HG02943 (cell line): ENCODE results near the gene SLC25A19.

Experiments
- ATAC-seq: cut with Tn5 transposase; IDR thresholded peaks from one replicate; pipeline ENCODE4 v1.9.1; 2021; ENCODE audit warnings: mild to moderate bottlenecking, low read depth, moderate library complexity; ENCODE audit not compliant: unreplicated experiment

Gene SLC25A19

DNA sequence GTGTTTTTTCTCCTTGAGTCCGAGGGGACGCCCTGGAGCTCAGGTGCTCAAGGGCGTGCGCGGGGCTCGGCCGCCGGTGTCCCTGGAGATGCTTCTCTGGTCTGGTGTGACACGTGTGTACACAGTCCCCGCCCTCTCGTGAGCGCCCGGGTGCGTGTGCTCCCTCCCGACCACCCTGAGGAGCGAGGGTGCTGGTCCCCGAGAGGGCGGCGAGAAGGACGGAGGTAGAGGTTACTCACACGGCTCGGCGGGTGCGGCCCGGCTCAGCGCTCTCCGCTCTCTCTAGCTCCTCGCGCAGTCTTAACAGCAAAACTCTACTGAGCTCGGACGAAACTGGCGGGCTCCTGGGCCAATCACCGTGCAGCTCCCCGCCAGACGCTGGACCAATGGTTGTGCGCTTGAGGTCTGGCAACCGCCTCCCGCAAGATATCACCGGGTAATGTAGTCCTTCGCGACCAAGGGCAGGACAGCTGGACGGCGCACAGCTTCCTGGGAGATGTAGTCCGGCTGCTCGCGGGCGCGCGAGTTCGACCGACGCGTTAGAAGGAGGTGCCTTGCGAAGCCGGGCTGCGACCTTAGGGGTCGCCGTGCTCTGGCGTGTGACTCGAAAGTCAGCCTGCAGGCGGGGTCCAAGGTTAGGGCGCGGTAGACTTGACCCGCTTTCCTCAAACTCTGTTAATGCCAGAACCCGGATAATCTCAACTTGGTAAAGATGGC is at the start of gene SLC25A19:
TSS of gene SLC25A19 (minus strand) at position 319 of the 717 bp plus-strand sequence. CDS start 2,669 bp downstream, outside the sequence.
- peak; percentile 93 for ATAC-seq

DNA sequence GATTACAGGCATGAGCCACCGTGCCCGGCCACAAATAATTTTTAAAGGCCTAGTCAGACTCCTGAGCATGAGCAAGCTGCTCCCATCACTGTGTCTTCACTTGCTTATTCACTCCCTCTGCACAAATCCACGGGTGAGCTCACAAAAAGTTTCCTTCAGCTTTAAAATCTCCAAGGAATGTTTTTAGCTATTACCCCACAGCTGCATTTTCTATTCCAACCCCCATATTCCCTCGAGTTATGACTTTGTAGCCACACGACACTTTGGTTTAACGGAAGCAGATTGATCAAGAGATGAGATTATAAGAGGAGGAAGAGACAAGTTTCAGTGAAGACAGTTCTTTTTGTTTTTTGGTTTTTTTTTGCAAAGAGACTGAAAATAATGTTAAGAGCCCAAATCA is 49.1 kb upstream of the SLC25A19 start:
- ATAC-seq, result no peak

DNA sequence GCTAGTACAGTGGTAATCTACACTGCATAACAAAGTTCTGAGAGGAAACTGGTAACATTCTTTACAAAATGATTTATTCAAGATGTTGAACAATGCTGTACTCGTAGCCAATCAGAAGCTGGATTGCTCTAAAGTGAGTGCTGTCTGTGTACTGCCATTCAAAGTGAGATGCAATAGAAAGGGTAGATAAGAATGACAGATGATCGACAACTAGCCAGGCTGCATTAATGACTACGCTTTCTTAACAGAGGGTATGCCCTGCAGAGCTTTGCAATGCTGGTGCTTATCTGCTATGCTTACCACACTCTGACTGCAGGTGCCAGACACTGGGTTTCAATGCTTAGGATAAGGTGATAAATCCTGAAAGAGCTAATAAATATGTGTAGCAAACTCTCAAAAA is 46.1 kb upstream of the SLC25A19 start:
- no peak for ATAC-seq

DNA sequence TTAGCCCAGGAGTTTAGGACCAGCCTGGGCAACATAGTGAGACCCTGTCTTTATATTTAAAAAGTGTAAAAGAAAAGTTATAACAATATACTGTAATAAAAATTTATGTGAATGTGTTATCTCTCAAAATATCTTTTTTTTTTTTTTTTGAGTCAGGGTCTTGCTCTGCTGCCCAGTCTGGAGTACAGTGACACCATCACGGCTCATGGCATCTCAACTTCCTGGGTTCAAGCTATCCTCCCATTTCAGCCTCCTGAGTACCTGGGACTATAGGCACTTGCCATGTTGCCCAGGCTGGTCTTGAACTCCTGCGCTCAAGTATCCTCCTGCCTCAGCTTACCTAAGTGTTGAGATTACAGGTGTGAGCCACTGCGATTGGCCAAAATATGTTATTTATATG is 45.5 kb upstream of the SLC25A19 start:
- no peak for ATAC-seq

DNA sequence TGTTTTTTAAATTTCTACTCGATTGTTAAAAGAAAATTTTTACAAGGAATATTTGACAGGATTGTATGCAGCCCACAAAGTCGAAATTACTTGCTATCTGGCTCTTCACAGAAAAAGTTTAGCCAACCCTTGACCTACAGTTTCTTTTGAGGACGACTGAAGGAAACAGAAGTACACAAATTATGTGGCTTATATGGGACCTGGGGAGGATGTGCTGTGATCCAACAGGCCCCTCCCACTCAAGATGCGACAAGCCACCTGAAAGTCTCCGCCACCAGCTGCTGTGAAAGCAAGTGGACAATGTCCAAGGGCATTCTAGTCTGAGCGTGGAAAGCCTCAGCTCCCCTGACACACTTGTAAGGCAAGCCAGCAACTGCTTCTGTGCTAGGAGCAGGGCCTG is 42.4 kb upstream of the SLC25A19 start:
- no peak for ATAC-seq

DNA sequence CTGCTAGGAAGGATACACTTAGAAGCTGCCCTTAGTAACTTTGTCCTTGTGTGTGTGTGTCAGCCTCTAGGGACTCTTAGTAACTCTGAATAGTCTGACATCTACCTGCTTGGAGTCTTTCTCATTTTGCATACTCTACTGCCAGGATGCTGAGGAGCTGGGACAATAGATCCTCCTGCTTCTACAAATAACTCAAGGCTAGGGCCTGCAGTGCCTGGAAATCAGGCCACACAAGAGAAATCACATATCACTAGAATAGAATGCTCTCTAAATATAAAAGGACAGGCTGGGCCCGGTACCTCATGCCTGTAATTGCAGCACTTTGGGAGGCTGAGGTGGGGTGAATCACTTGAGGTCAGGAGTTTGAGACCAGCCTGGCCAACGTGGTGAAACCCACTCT is 38.5 kb upstream of the SLC25A19 start:
- ATAC-seq, result no peak

DNA sequence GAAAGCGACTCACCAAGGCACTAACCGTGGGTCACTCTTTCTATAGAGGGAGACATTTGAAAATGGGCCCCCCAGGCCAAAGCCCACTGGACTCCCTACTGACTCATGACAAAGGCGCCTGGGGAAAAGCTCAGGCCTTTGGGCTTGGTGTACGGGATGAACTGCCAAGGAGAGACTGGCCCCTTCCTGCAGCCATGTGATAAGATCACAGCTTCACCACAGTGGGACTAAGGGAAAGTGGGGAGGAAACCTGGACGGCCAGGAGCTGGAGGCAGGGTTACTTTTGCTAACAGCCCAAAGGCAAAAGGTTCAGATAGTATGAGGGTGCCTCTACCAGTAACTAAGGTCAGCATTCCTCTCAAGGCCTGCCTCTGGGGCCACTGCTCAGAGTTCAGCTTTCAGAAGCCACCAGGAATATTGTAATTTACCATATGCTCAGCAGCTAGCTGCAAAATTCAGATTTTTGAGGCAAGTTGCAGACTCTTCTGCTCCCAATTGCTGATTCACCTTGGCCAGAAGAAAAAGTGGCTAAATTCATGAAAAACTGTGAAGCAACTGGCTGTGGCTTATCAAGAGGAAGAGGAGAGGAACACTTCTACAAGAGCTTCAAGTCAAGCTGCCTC is 37.1 kb upstream of the SLC25A19 start:
- no peak for ATAC-seq

DNA sequence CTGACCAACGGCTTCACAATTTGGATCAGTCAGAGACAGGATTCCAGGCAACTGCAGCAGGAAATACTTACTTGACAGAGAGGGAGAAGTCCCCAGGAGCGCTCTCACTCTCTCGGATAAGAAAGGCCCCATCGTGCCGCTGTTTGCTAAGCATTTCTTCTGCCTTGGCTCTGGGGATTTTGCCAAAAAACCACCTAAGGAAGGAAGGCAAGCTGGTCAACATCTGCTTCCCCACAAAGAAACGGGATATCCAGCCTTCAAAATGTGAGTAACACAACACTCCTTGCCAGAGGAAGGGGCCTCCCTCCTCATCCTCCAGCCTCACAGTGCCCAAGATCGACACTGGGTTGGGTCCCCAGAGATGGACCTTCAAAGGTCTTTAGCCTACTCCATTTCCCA is 36.6 kb upstream of the SLC25A19 start:
- ATAC-seq, result no peak

DNA sequence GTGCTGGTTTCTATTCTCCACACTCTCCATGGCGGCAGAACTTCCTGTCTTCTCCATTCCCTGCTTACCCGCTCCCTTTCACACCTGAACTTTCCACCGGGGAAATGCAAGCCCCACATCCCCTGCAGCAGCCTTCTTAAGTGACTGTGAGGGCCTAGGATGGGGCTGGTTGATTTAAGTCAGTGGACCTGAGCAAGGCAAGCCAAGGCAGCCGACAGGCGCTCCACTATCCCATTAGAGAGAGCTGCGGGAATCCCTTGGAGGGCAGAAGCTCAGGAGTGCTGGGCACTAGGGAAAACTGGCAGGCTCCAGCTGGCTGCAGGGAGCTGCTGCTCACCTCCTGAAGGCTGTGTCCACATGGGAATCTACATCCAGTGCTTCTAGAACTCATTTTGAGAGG is 36.1 kb upstream of the SLC25A19 start:
- no peak for ATAC-seq

DNA sequence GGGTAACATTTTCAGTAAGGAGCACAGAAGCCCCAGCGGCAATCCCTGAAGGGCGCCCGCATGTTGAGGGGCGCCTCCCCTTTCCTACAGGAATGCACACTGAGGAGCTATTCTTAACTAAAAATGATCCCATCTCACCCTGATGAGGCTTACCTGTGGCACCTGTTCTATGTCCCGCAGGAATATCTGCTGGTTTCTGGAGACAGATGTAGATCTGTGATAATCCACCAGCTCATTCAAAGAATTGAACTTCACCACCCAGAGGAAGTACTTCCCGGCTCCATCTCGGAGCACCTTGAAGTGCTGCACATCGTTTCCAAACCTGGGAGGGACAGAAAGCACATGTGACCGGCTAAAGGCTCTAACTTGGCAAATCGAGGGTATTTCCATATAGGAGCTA is 32.3 kb upstream of the SLC25A19 start:
- ATAC-seq, result no peak

DNA sequence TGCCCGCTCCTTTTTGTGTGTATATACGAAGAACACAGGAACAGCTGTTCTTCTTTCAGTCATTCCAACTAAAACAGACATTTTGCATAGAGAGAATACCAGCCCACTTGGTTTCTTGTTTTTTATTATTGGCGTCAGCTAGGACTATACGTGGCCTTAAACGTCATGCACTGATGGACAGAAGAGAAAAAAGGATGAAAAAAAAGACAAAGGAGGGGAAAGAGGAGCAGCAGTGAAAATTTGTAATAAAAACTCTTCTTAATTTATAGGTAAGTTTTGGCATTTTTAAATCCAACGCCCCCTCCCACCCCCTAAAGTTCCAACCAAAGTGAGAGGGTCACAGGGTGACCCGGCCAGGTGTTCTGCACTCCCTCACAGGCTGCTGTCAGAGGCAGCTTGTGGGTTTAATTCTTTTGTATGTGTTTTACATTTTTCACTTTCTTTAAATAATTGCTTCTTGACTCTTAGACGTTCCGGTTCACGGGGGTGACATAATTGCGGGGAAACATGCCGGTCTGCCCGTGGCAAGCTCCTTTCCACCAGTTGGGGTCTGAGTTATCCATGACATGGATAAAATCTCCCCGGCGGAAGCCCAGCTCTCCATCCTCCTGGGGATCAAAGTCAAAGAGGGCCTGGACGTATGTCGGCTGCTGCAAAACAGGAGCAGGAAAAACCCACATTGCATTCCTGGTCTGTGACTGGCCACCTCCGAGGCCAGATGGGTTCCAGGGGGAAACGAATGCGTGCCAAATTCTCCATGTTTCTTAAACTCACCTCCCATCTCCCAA is 30.9 kb upstream of the SLC25A19 start:
- no peak for ATAC-seq

DNA sequence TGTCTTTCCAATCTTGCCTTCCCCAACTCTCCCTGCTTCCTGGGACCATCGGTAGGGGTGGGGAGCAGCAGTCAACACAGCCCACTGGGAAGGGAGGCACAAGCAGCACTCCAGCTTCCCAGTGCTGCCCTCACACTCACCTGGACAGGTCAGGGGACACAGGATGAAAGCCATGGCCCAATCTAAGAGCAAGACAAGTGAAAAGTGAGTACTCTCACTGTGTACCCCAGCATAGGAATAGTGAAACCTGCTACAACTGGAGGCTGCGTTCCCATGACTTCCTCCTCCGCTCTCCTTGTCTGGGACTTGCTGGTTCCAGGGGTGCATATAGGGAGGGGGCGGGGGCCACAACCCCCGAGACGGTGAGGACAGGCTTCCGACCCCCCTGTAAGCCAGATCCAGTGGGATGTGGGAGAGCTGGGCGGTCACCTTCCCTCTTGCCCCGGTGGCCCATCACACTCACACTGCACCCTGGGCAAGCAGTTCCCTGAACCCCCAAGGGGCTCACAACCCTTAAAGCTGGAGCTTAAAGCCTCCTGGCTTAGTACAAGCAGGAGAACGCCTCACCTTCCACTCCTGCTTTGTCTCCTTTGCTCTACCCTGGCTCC is 29.5 kb upstream of the SLC25A19 start:
- ATAC-seq, result no peak

DNA sequence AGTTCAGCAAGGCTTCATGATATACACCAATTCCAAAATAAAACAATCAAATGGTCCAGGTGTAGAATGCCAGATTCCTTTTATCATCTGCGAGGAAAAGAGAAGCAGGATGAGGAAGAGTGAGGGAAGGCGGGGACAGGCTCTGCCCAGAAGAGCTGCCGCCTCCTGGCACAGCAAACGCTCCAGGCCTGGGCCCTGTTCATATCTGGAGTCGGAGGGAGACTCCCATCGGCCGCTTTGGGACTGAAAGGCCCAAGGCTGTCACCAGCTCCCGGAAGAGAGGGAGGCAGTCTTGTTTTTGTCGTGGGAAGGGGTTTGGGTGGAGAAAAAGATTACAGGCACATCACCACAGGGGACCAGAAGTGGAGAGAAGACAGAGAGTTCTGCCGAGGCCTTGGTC is 29.0 kb upstream of the SLC25A19 start:
- ATAC-seq, result no peak

DNA sequence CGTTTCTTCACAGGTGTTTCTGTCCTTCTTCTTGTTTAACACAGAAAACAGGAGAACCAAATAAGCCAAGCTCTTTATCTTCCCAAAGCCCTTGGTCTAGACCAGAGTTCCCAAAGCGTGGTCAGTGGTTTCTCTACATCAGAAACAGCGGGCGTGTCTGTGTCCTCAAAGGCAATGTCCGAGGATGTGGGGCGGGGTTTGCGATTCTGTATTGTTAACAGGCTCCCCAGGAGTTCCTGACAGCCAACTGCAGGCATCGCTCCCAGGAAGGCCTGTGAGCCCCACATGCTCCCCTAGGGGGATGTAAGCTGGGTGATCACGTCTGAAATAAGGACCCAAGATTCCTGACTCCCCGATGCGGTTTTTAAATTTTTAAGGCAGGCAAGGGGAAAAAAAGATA is 28.4 kb upstream of the SLC25A19 start:
- ATAC-seq, result no peak

DNA sequence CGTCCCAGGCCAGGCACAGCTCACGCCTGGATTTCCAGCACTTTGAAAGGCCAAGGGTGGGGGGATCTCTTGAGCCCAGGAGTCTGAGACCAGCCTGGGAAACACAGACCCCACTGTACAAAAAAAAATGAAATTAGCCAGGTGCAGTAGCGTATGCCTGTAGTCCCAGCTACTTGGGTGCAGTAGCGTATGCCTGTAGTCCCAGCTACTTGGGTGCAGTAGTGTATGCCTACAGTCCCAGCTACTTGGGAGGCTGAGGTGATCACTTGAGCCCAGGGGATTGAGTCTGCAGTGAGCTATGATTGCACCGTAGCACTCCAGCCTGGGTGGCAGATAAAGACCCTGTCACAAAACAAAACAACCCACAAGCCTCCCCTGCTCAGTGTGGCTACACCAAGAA is 27.0 kb upstream of the SLC25A19 start:
- no peak for ATAC-seq

DNA sequence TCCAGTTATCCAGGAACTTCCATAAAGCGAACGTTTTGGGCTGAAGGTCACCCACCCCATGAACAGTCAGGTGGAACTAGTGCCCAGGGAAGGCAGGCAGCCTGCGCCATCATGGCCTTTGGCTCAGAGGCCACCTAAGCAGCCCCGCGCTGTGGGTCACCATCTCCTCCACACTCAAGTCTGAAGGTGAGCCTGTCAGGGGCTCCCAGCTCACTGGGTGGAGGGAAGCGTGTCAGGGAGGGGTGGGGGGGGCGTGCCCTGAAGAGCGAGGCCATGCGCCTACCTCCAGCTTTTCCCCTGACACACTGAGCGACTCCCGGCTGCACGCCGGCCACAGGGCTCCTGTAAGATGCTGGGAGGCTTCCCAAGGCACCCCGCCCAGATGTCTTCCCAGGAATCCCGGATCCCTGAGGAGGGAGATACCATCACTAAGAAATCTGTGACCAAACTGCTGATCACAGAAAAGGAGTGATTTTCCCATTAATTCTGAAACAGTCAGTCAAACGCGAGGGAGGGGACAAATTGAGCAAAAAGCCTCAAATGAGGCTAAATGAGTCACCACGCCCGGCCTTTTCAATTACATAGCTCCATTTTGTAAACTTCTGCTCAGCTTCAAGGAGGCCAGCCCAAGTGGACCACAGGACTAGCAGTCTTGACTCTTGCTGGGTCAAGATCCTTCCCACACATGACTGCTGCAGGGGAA is 26.5 kb upstream of the SLC25A19 start:
- ATAC-seq, result no peak

DNA sequence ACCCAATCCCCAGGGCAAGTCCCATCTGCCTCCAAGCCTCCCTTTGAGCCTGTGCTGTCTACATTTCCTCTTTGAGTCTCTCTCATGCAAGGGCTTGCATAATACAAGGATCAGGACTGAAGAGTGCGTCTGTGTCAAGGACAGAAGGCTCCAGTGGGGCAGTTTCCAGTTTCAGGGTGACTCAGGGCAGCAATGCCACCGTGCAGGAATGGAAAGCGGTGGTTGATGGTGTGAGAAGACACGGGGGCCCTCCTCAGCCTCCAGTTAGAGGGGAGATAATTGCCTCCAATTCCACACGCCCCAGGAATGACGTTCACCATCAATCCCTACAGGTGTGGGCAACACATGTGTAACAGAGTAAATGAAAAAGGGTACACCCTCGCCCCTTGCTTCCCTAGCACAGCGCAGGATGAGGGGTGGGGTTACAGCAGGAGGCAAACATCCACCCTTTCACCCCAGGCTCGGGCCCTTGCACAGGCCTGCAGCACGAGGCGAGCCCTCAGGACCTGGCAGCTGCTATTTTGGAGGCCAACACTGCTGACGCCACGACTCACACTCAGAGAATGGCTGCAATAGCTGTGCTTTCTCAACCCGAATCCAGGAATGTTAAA is 24.8 kb upstream of the SLC25A19 start:
- no peak for ATAC-seq

DNA sequence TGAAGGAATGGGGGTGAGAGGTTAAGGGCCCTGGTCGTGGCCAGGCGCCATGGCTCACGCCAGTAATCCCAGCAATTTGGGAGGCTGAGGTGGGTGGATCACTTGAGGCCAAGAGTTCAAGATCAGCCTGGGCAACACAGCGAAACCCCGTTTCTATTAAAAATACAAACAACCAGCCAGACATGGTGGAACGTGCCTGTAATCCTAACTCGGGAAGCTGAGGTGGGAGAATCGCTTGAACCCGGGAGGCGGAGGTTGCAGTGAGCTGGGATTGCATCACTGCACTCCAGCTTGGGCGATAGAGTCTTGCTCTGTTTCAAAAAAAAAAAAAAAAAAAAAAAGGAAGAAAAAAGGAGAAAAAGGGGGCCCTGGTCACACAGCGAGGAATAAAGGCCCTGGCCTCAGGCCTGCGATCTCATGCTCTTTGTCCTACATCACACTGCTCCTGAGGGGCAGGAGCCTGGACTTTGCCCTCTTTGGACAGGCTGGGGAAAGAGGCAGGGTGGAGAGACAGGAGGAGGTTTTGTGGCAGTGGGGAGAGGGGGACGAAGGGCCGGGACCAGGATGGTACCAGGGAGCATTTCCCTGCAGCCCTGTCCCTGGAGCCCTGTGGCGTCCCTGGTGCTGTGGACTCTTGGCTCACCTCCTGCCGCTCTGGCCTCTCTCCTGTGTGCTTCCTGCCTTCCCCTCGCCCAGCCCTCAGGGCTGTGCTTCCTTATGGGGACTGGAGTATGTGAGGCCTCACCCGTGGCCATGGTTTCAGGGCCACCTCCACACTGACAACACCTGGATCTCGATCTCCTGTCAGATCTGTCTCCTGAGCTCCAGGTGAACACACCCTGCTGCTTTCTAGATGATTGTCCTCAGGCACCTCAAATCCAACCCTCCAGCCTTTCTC is 19.7 kb upstream of the SLC25A19 start:
- ATAC-seq, result no peak
